ENCODE results near the gene LIPT1.
A peak's percentile ranks its signal among the peaks of the same experiment; 100 is the strongest.

Gene LIPT1

GRCh38 chr2:99169534-99169933, 14.8 kb downstream of the LIPT1 start:
- no peak for TF ChIP-seq CTCF (IDR thresholded peaks at IDR 0.05)
- no peak overlapping the region for H3K27ac ChIP-seq
- H3K4me3 ChIP-seq (ENCODE audit: low read depth, low read length): no peak overlapping the region

GRCh38 chr2:99171377-99172140, 16.8 kb downstream of the LIPT1 start:
- H3K79me2 ChIP-seq: no peaks in the 10 kb centered on the region
- no peak overlapping the region for H3K27ac ChIP-seq
- no peaks in the 10 kb centered on the region for H3K9me3 ChIP-seq (ENCODE audit: control insufficient read depth, low read length)
- no peak overlapping the region for H3K4me2 ChIP-seq (ENCODE audit: low read length)
- no peak for TF ChIP-seq CTCF (IDR thresholded peaks at IDR 0.05)
- no peak overlapping the region for H3K4me3 ChIP-seq (ENCODE audit: low read depth, low read length)
- H2AFZ ChIP-seq: no peak overlapping the region
- no peaks in the 10 kb centered on the region for H3K27me3 ChIP-seq (ENCODE audit: control insufficient read depth, insufficient read depth, low read length)
- no peaks in the 10 kb centered on the region for H3K36me3 ChIP-seq (ENCODE audit: control insufficient read depth, insufficient read depth, low read length)
- H3K9ac ChIP-seq: no peak overlapping the region
- H3K4me1 ChIP-seq: no peaks in the 10 kb centered on the region

More at GRCh38 chr2:99169534-99169933, 14.8 kb downstream of the LIPT1 start:
- Histone ChIP-seq H2AFZ (no peak overlapping the region), H3K9ac (no peak overlapping the region), H3K36me3 (ENCODE audit: control insufficient read depth, insufficient read depth, low read length) (no peaks in the 10 kb centered on the region), H3K4me1 (no peaks in the 10 kb centered on the region), H3K4me2 (ENCODE audit: low read length) (no peak overlapping the region), H3K79me2 (no peaks in the 10 kb centered on the region), H3K9me3 (ENCODE audit: control insufficient read depth, low read length) (no peaks in the 10 kb centered on the region), H3K27me3 (ENCODE audit: control insufficient read depth, insufficient read depth, low read length) (no peaks in the 10 kb centered on the region)

- peaks cover 5% of the 10 kb centered on the region for H3K4me1 ChIP-seq
- H3K4me2 ChIP-seq (ENCODE audit: low read length): peak within 1 kb of the TSS; percentile 86
- no peaks in the 10 kb centered on the region for H3K36me3 ChIP-seq (ENCODE audit: control insufficient read depth, insufficient read depth, low read length)
- H3K4me3 ChIP-seq (ENCODE audit: low read depth, low read length): peak within 1 kb of the TSS; percentile 93
- H2AFZ ChIP-seq: peak within 1 kb of the TSS; percentile 91
- no peaks in the 10 kb centered on the region for H3K9me3 ChIP-seq (ENCODE audit: control insufficient read depth, low read length)
- peak within 1 kb of the TSS; percentile 62 for H3K27ac ChIP-seq
- H3K9ac ChIP-seq: peak within 1 kb of the TSS; percentile 34
- TF ChIP-seq CTCF (IDR thresholded peaks at IDR 0.05): peak; percentile 7
- H3K27me3 ChIP-seq (ENCODE audit: control insufficient read depth, insufficient read depth, low read length): no peaks in the 10 kb centered on the region
- H3K79me2 ChIP-seq: peaks cover 33% of the 10 kb centered on the region
These were observed 26.2 kb downstream of the LIPT1 start, which contains the start of the genes MITD1 and MRPL30 for GRCh38 chr2:99180755-99181623. TSS of gene MITD1 (minus strand) at chr2:99181058. CDS start at chr2:99180981, 77 bp downstream. TSS of gene MRPL30 (plus strand) at chr2:99181184. CDS start at chr2:99186204, 5,020 bp downstream.

- Histone ChIP-seq H2AFZ (peak overlapping the region; percentile 91), H3K4me2 (ENCODE audit: low read length) (peak overlapping the region; percentile 86), H3K27ac (peak overlapping the region; percentile 62), H3K36me3 (ENCODE audit: control insufficient read depth, insufficient read depth, low read length) (no peaks in the 10 kb centered on the region), H3K9ac (peak overlapping the region; percentile 34), H3K9me3 (ENCODE audit: control insufficient read depth, low read length) (no peaks in the 10 kb centered on the region), H3K79me2 (peaks cover 33% of the 10 kb centered on the region), H3K27me3 (ENCODE audit: control insufficient read depth, insufficient read depth, low read length) (no peaks in the 10 kb centered on the region), H3K4me1 (peaks cover 5% of the 10 kb centered on the region), H3K4me3 (ENCODE audit: low read depth, low read length) (peak overlapping the region; percentile 93)
- TF ChIP-seq CTCF (IDR thresholded peaks at IDR 0.05): no peak
These were observed 26.8 kb downstream of the LIPT1 start for GRCh38 chr2:99181624-99182000.
